Activated naive CD8-positive, alpha-beta T cell treated with anti-CD3 and anti-CD28 coated beads, Interleukin-2, amount 50 U/mL, for 16 hours (primary cell): Measurements from ENCODE around the gene ASPHD2.

Experiments
- DNase-seq: peaks from one replicate; pipeline ENCODE4 v3.0.0-alpha.2; 2020; ENCODE audit warnings: low read depth, low spot score

ASPHD2 gene

GRCh38 chr22:26471522-26471921, 42.5 kb downstream of the ASPHD2 start:
- no peak for DNase-seq

- DNase-seq: no peak
These were observed 45.6 kb downstream of the ASPHD2 start for GRCh38 chr22:26474682-26475081.

GRCh38 chr22:26476705-26477340, 47.8 kb downstream of the ASPHD2 start:
- DNase-seq: no peak

DNA sequence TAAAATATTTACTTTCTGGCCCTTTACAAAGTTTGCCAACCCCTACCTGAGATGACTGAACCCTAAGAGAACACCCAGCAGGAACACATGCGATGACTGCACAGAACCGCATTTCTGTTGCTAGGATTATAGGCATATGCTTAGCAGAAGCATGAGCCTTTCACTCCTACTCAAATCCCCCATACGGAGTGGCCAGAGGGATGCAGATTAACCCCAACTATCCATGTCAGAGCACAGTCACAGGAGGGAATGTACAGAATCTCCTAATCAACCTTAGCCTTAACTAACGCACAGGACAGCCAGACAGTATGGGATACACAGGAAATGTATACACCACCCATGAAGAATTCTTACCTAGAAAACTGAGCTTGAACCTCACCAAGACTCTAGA, 48.3 kb downstream of the ASPHD2 start:
- no peak for DNase-seq

DNA sequence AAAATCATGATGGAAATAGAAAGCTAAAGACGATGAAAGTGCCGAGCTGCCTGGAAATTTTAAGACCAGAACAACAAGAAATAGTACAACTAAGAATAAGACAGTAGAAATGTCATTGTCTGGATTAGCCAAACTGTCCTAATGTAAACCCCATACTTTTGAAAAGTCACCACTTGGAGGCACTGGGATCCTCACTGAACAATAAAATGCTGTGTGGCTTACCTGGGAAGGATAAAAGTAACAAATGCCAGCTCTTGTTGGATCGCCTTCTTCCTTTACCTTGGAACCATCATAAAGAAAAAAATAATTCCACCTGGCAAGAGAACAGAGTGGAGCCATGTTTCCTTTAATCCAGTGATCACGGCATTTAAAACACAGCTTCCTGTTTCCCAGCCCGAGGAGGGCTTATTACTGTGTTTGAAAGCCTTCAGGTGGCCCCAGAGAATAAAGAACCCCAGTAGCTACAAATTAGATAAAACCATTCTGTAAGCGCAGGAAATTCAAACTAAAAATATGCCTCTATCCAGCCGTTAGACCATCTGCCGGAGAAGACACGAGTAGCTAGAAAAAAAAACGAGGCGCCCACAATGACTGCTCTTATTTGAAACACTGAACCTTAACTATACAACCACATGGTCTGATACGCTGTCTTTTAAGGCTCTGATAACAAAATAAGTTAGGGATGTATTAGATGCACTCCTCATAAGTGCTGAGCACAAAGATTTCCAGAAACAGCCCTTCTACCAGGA, 50.2 kb downstream of the ASPHD2 start:
- no peak for DNase-seq

GRCh38 chr22:26479792-26480610, 50.9 kb downstream of the ASPHD2 start:
- no peak for DNase-seq

GRCh38 chr22:26480611-26480932, 51.5 kb downstream of the ASPHD2 start:
- no peak for DNase-seq

DNA sequence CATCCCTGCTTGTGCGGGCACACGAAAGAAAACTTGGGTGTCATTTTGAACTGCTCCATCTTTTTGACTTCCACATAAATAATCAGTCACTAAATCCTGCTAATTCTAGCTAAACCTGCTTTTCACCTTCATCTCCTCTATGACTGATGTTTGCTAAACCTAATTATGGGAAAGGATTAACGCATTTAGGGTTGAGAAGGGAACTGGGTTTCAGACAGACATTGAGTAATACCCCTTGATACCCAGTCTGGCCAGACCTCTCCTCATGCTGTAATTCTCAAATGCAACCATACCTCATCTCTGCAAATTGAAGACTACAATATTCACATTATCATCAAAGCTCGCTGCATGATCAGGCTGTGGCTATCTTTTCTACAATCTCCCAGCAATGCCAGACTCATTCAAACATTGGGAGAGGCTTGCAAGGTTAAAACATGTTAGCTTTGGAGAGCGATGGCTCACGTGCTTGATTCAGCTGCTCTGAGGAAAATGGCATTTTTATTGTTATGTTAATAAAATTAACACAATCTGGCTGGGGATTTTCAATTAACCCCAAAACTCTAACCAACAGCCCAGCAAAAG, 52.1 kb downstream of the ASPHD2 start:
- no peak for DNase-seq

GRCh38 chr22:26481694-26482093, 52.6 kb downstream of the ASPHD2 start:
- no peak for DNase-seq

DNA sequence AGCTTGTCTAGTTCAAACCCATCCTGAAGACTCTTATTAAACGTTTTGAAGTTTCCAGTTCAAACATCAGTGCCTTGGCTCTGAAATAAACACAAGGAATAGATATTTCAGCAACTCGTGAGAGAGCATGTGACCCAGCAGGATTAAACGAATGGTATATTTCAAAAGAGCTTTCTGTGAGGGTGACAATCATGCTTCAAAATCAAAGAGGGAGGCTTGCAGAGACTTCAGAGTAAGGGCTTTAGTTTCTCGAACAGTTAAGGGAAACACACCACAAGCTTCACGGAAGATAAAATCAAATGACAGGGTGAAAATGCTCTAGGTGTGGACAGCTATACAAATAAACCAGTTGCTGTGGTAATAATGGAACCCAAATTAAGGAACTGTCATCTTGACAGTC, 53.1 kb downstream of the ASPHD2 start:
- DNase-seq: no peak

- DNase-seq: no peak
These were observed 54.0 kb downstream of the ASPHD2 start for GRCh38 chr22:26483043-26483438.

- DNase-seq: peak; percentile 77
These were observed 54.6 kb downstream of the ASPHD2 start, which contains the start of the genes HPS4 and SRRD for GRCh38 chr22:26483439-26484359. TSS of gene HPS4 (minus strand) at chr22:26483783. CDS start at chr22:26481762, 2,021 bp downstream. TSS of gene SRRD (plus strand) at chr22:26483877. CDS start at chr22:26483891, 14 bp downstream.

DNA sequence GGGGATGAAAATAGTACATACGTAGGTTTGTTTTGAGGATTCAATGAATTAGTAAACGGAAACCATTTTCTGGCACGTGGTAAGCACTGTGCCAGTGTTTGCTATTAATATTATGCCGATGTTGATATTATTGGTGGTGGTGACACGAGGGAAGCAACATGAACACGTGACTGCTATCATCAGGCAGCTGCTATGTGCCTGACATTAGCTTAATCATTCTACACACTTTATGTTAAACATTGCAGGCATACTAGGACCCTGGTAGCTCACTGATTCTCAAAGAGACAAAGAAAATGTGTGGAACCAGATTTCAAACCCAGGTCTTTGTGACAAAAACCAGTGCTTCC, 55.3 kb downstream of the ASPHD2 start:
- no peak for DNase-seq

DNA sequence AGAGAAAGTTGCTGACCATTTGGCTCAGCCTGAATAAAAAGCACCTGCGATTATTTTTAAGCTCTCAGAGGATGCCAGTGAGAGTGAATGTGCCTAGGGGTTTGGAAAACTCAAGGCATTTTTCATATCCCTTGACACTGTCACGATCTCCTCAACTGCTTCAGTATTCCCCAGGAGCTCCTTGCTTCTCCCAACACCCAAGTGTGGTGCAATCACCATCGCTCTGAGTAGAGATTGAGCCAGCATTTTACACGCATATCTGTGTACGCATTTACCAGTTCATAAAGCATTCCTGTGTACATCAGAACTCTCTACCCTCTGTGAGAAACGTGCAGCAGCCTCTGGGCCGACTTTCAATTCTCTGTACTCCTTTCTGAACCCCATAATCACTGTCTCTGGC, 56.0 kb downstream of the ASPHD2 start:
- DNase-seq: no peak

GRCh38 chr22:26485806-26486390, 56.8 kb downstream of the ASPHD2 start:
- DNase-seq: no peak

- no peak for DNase-seq
These were observed 57.3 kb downstream of the ASPHD2 start for GRCh38 chr22:26486394-26486793.

- no peak for DNase-seq
These were observed 58.9 kb downstream of the ASPHD2 start for GRCh38 chr22:26487996-26488395.

- DNase-seq: no peak
These were observed 60.5 kb downstream of the ASPHD2 start for GRCh38 chr22:26489447-26490036.

- DNase-seq: no peak
These were observed 63.2 kb downstream of the ASPHD2 start for GRCh38 chr22:26492220-26492619.

DNA sequence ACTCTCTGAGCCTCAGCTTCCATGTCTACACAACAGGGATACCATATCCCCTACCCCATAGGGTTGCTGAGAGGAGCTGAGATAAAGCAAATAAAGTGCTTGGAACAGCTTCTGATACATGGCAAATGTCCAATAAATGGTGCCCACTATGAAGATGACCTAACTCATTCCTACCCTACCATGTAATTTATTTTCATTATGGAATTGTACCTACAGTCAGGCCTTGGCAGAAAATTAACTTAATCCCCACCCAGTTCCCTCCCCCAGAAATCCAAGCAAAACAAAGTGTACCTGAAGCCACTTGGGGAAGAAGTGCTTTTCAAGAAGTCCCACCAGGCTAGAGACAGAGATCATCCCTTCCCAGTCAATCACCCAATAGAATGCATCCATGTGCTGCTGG, 65.4 kb downstream of the ASPHD2 start:
- DNase-seq: no peak
